Lung (tissue), 12 donors: ENCODE results near the gene MYOZ3. TPM values are rescaled to one million over a fixed set of nuclear protein-coding genes. Genes with fewer than 3 reads are reported as not detected.

Experiments used
- ATAC-seq: fragments of 200-7000 bp; cut with Tn5 transposase; one replicate; pipeline ENCODE4 v1.9.1; 2020; ENCODE audit warnings: moderate number of reproducible peaks; ENCODE audit not compliant: insufficient read depth, low FRiP score
- DNase-seq, 3 donors: peaks; one replicate each; pipeline ENCODE4 v3.0.0-alpha.2; 2013 to 2017
- H3K27ac ChIP-seq, 2 donors: one replicate each; pipeline ENCODE4 v1.5.1; 2013; ENCODE audit warnings: mild to moderate bottlenecking in 2 of 2, moderate library complexity in 2 of 2, control low read depth in 1 of 2, inconsistent platforms in 1 of 2, low read depth in 1 of 2, low read length in 1 of 2
- H3K27me3 ChIP-seq, 3 donors: one replicate each; pipeline ENCODE4 v1.5.1; 2013; ENCODE audit warnings: low read length in 2 of 3; ENCODE audit not compliant: control insufficient read depth in 3 of 3, insufficient read depth in 3 of 3
- H3K36me3 ChIP-seq, 4 donors: one replicate each; pipeline ENCODE4 v1.5.1; 2013; ENCODE audit warnings: low read length in 4 of 4, mild to moderate bottlenecking in 1 of 4, moderate library complexity in 1 of 4; ENCODE audit not compliant: control insufficient read depth in 4 of 4, insufficient read depth in 4 of 4
- H3K4me1 ChIP-seq, 5 donors: one replicate each; pipeline ENCODE4 v1.5.1; 2013; ENCODE audit warnings: low read length in 5 of 5, mild to moderate bottlenecking in 2 of 5, moderate library complexity in 1 of 5; ENCODE audit not compliant: control insufficient read depth in 5 of 5, insufficient read depth in 5 of 5
- H3K4me3 ChIP-seq: one replicate; pipeline ENCODE4 v1.5.1; 2013; ENCODE audit warnings: mild to moderate bottlenecking, control low read depth, moderate library complexity
- H3K9ac ChIP-seq, 2 donors: one replicate each; pipeline ENCODE4 v1.5.1; 2013; ENCODE audit warnings: low read length in 2 of 2, control low read depth in 1 of 2; ENCODE audit not compliant: insufficient read depth in 1 of 2
- H3K9me3 ChIP-seq, 4 donors: one replicate each; pipeline ENCODE4 v1.5.1; 2013; ENCODE audit warnings: low read length in 3 of 4, mild to moderate bottlenecking in 1 of 4, moderate library complexity in 1 of 4; ENCODE audit not compliant: control insufficient read depth in 4 of 4, insufficient read depth in 3 of 4
- WGBS, 2 donors: extraction: QIAGEN DNeasy Blood & Tissue Kit; methylation state at CpG; one replicate each; pipeline ENCODE4 v1.1.7; 2013; 5-methylcytosine and 5-hydroxymethylcytosine counted together
- polyA plus RNA-seq, 2 donors: library from polyadenylated mRNA; stranded (reverse); fragments of 200-250 nt; gene quantifications; one replicate each; pipeline ENCODE4 v1.2.1, GENCODE V29; 2013
- total RNA-seq, 2 donors: library from RNA; depleted of rRNA in 1 of 2; stranded (reverse); fragments of >200 nt in 1 of 2; gene quantifications; one replicate each; pipeline ENCODE4 v1.2.1, GENCODE V29; 2014 to 2021
- TF ChIP-seq, protein P1 (sequence below): IDR thresholded peaks from 2 replicates; pipeline ENCODE4 v1.5.1; 2012; ENCODE audit warnings: mild to moderate bottlenecking; ENCODE audit errors: control extremely low read depth, extremely low read depth
- donor health status: control.
- donor health status: control.
- donor health status: Bipolar disorder and iron deficiency.
- donor health status: healthy.
- donor health status: DM: yes; HTN: yes; CAD: no.

The MYOZ3 gene
- total and polyA plus RNA-seq, 4 donors: 0.39 to 2.4 (median 0.48) TPM

- no peak for DNase-seq
Observed at GRCh38 chr5:150661821-150662596, 958 bp downstream of the MYOZ3 start.

GRCh38 chr5:150662731-150663516 lies 1.9 kb downstream of the MYOZ3 start:
- no peak for DNase-seq
- Histone ChIP-seq H3K27ac (no peak overlapping the region), H3K27me3 (no peaks in the 10 kb centered on the region), H3K9me3 (no peaks in the 10 kb centered on the region), H3K36me3 (no peaks in the 10 kb centered on the region), H3K9ac (no peak overlapping the region), H3K4me1 (peaks cover 0 to 2% (median 0%) of the 10 kb centered on the region in 5 donors), H3K4me3 (no peak overlapping the region)
- no peak for ATAC-seq
- 80 to 83% methylated on average over 4 of the region's 4 CpGs for WGBS, 2 donors
- TF ChIP-seq, protein P1, sequence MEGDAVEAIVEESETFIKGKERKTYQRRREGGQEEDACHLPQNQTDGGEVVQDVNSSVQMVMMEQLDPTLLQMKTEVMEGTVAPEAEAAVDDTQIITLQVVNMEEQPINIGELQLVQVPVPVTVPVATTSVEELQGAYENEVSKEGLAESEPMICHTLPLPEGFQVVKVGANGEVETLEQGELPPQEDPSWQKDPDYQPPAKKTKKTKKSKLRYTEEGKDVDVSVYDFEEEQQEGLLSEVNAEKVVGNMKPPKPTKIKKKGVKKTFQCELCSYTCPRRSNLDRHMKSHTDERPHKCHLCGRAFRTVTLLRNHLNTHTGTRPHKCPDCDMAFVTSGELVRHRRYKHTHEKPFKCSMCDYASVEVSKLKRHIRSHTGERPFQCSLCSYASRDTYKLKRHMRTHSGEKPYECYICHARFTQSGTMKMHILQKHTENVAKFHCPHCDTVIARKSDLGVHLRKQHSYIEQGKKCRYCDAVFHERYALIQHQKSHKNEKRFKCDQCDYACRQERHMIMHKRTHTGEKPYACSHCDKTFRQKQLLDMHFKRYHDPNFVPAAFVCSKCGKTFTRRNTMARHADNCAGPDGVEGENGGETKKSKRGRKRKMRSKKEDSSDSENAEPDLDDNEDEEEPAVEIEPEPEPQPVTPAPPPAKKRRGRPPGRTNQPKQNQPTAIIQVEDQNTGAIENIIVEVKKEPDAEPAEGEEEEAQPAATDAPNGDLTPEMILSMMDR: no peak

More at GRCh38 chr5:150661821-150662596, 958 bp downstream of the MYOZ3 start:
- Histone ChIP-seq H3K27ac (no peak overlapping the region), H3K27me3 (no peaks in the 10 kb centered on the region), H3K9me3 (no peaks in the 10 kb centered on the region), H3K9ac (no peak overlapping the region), H3K4me3 (no peak overlapping the region), H3K4me1 (peaks cover 0 to 11% (median 4%) of the 10 kb centered on the region in 5 donors), H3K36me3 (no peaks in the 10 kb centered on the region)
- TF ChIP-seq, protein P1: no peak
- 89 to 90% methylated on average over 10 of the region's 10 CpGs for WGBS, 2 donors
- ATAC-seq: no peak

GRCh38 chr5:150663936-150664335 lies 2.9 kb downstream of the MYOZ3 start:
- Histone ChIP-seq H3K9ac (no peak overlapping the region), H3K27ac (no peak overlapping the region), H3K9me3 (no peaks in the 10 kb centered on the region), H3K36me3 (no peaks in the 10 kb centered on the region), H3K4me1 (no peaks in the 10 kb centered on the region), H3K4me3 (no peak overlapping the region), H3K27me3 (no peaks in the 10 kb centered on the region)
- ATAC-seq: no peak
- TF ChIP-seq, protein P1: no peak
- WGBS, 2 donors: 94 to 98% methylated on average over 3 of the region's 3 CpGs
- no peak for DNase-seq
